ENCODE data around the gene WNK2. TPM values are rescaled to one million over a fixed set of nuclear protein-coding genes. Genes with fewer than 3 reads are reported as not detected.

WNK2 gene
- total RNA-seq, 1 experiment from 2014 or later, result 69.4 TPM

DNA sequence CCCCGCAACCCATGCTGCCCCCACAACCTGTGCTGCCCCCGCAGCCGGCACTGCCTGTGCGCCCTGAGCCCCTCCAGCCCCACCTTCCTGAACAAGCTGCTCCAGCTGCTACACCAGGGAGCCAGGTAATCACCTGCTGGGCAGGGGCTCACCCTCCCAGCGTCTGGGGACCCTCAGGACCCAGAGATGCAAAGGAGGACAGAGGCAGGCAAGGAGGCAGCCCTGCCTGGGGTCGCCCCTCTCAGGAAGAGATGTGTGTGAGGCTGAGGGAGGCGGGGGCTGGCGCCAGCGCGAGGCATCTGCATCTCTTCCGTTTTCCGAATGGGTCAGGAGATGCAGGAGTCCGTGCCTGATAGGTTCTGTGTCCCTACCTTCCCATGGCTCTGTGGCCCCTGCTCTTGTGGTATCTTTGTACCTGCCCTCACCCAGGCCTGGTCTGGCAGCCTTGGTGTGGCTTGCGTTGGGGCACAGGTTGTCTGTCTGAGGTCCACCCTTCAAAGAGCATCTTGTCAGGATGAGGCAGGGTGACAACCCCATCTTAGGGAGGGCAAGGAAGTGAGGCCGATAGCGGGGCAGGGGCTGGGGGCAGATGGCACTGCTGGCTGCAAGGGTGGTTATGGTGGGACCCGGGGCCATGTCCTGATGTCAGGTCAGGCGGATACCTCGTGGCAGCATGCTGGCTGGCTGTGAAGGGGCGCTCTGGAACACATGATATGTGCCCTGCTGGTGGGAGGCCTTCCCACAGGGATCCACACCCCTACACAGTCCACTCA, 75.7 kb downstream of the WNK2 start:
- WGBS (ENCODE audit: extremely low coverage, insufficient read length, low lambda C conversion rate), result no CpG with 5 or more reads among the region's 20 CpGs
- Mint-ChIP-seq H3K4me1 (0 out of 4 replicates have a peak, but pooled peaks cover 0 to 7% of the 10 kb centered on the region in 2 experiments), H3K9me3 (no peaks in the 10 kb centered on the region)

More for the DNA sequence above, 75.7 kb downstream of the WNK2 start:
- Histone ChIP-seq H3K23ac (ENCODE audit: insufficient read length, low read depth, low read length) (no peak overlapping the region), H3K18ac (ENCODE audit: insufficient read length, low read depth, low read length) (no peak overlapping the region), H3K4ac (ENCODE audit: low read depth, low read length) (no peak overlapping the region), H2BK15ac (ENCODE audit: low read depth, low read length) (no peak overlapping the region), H3K56ac (ENCODE audit: insufficient read length, low read depth, low read length) (no peak overlapping the region), H3K27ac (ENCODE audit: insufficient read length, low read depth, low read length) (no peak overlapping the region), H3K27me3 (ENCODE audit: insufficient read depth, low read length) (no peaks in the 10 kb centered on the region), H4K8ac (replicated peaks; ENCODE audit: insufficient read length, low read depth, low read length) (no peak overlapping the region), H2AK5ac (ENCODE audit: insufficient read length, low read length) (no peak overlapping the region), H3K9me3 (ENCODE audit: control insufficient read depth, low read depth, low read length) (no peaks in the 10 kb centered on the region), H3T11ph (ENCODE audit: low read length) (no peak overlapping the region), H3K9ac (ENCODE audit: extremely low read depth, insufficient read length, low read length) (no peak overlapping the region), H4K20me1 (ENCODE audit: control insufficient read depth, insufficient read depth, insufficient read length) (peaks cover 2% of the 10 kb centered on the region), H2BK120ac (ENCODE audit: low read depth, low read length, poor library complexity, severe bottlenecking) (no peak overlapping the region), H2BK5ac (ENCODE audit: insufficient read length, low read length) (no peak overlapping the region), H4K5ac (ENCODE audit: insufficient read length, low read depth, low read length) (no peak overlapping the region), H3K4me2 (ENCODE audit: insufficient read depth, insufficient read length, low read length) (no peak overlapping the region), H2AFZ (ENCODE audit: low read length) (no peak overlapping the region), H3K4me1 (ENCODE audit: insufficient read depth, low read length) (no peaks in the 10 kb centered on the region), H3K23me2 (ENCODE audit: insufficient read length, low read depth, low read length, poor library complexity, severe bottlenecking) (no peaks in the 10 kb centered on the region), H4K91ac (ENCODE audit: insufficient read length, low read depth, low read length) (no peak overlapping the region), H2BK12ac (ENCODE audit: insufficient read length, low read depth, low read length) (no peak overlapping the region), H3K79me2 (ENCODE audit: insufficient read depth, low read length) (no peaks in the 10 kb centered on the region), H3K79me1 (ENCODE audit: insufficient read depth, low read depth, low read length, poor library complexity, severe bottlenecking) (no peaks in the 10 kb centered on the region), H3K14ac (ENCODE audit: insufficient read depth, low read length) (no peak overlapping the region; the same call in 1 of the 2 replicates), H2BK20ac (ENCODE audit: low read depth, low read length, poor library complexity, severe bottlenecking) (no peak overlapping the region)
- no peak overlapping the region; a peak in 1 of 5 replicates for H3K4me3 Mint-ChIP-seq
- H3K27ac Mint-ChIP-seq, result no peak overlapping the region; a peak in 1 of 7 replicates
- no peaks in the 10 kb centered on the region; the same call in 1 of the 2 replicates for H3K27me3 Mint-ChIP-seq (ENCODE audit: low read depth)
- peaks cover 10 to 11% (median 11%) of the 10 kb centered on the region in 3 experiments for H3K36me3 Mint-ChIP-seq (ENCODE audit: insufficient read depth in 1 of 3, low read depth in 3 of 3)
- TF ChIP-seq CTCF (conservative IDR thresholded peaks at IDR 0.05), result no peak
- DNase-seq, result peak; percentile 25

Measured in H9 (cell line).